Hematopoietic multipotent progenitor cell treated with erythropoietin and hydrocortisone succinate and interleukin-3 and kit ligand, for 15 days (in vitro differentiated cells): ENCODE results near the gene LPP.

ENCODE experiments used
- DNase-seq: peaks from one replicate; pipeline ENCODE4 v3.0.0-alpha.2; 2015; ENCODE audit warnings: low spot score

Gene LPP

GRCh38 chr3:188220097-188220788 is 66.3 kb downstream of the LPP start:
- no peak for DNase-seq

- no peak for DNase-seq
Measured at GRCh38 chr3:188220988-188221818, 67.2 kb downstream of the LPP start.

GRCh38 chr3:188223936-188224335 is 70.0 kb downstream of the LPP start:
- no peak for DNase-seq

- DNase-seq: no peak
Measured at GRCh38 chr3:188227442-188227841, 73.5 kb downstream of the LPP start.

GRCh38 chr3:188229177-188229576 is 75.2 kb downstream of the LPP start:
- DNase-seq: no peak

- DNase-seq: no peak
Measured at GRCh38 chr3:188229726-188230125, 75.8 kb downstream of the LPP start.

- DNase-seq: no peak
Measured at GRCh38 chr3:188230962-188231361, 77.0 kb downstream of the LPP start.

- DNase-seq: no peak
Measured at GRCh38 chr3:188231456-188231855, 77.5 kb downstream of the LPP start.

- DNase-seq: no peak
Measured at GRCh38 chr3:188232656-188233055, 78.7 kb downstream of the LPP start.

GRCh38 chr3:188233320-188233719 is 79.4 kb downstream of the LPP start:
- no peak for DNase-seq

- DNase-seq: no peak
Measured at GRCh38 chr3:188234132-188234531, 80.2 kb downstream of the LPP start.

- no peak for DNase-seq
Measured at GRCh38 chr3:188236271-188236670, 82.3 kb downstream of the LPP start.

GRCh38 chr3:188239035-188239434 is 85.1 kb downstream of the LPP start:
- no peak for DNase-seq

- no peak for DNase-seq
Measured at GRCh38 chr3:188239577-188239976, 85.6 kb downstream of the LPP start.

GRCh38 chr3:188240189-188240981 is 86.4 kb downstream of the LPP start:
- DNase-seq: no peak

- DNase-seq: peak; percentile 21
Measured at GRCh38 chr3:188241072-188241471, 87.1 kb downstream of the LPP start.

- no peak for DNase-seq
Measured at GRCh38 chr3:188241883-188242282, 87.9 kb downstream of the LPP start.

- no peak for DNase-seq
Measured at GRCh38 chr3:188242436-188243123, 88.6 kb downstream of the LPP start.

GRCh38 chr3:188243124-188243795 is 89.3 kb downstream of the LPP start:
- no peak for DNase-seq

- no peak for DNase-seq
Measured at GRCh38 chr3:188244395-188244861, 90.5 kb downstream of the LPP start.

GRCh38 chr3:188246905-188247304 is 92.9 kb downstream of the LPP start:
- no peak for DNase-seq
